Vagina (tissue), 2 donors: ENCODE data around the gene TBL1X.

Experiments
- POLR2AphosphoS5 ChIP-seq, 2 donors: sonication (generic); formaldehyde crosslinking; IDR thresholded peaks; one replicate each; pipeline ENCODE4 v1.9.0; 2017; ENCODE audit warnings: antibody characterized with exemption in 2 of 2, mild to moderate bottlenecking in 2 of 2, low read depth in 1 of 2; ENCODE audit not compliant: insufficient read depth in 1 of 2
- TF ChIP-seq, protein P1 (sequence below), 3 experiments: fragments of 450-650 bp in 2 of 3; fragments of 200-600 bp in 1 of 3; sonication (generic) in 1 of 3; IDR thresholded peaks; one replicate each; pipeline ENCODE4 v1.5.1; 2017 to 2019; ENCODE audit warnings: antibody characterized with exemption in 3 of 3, mild to moderate bottlenecking in 2 of 3, moderate library complexity in 2 of 3

DNA sequence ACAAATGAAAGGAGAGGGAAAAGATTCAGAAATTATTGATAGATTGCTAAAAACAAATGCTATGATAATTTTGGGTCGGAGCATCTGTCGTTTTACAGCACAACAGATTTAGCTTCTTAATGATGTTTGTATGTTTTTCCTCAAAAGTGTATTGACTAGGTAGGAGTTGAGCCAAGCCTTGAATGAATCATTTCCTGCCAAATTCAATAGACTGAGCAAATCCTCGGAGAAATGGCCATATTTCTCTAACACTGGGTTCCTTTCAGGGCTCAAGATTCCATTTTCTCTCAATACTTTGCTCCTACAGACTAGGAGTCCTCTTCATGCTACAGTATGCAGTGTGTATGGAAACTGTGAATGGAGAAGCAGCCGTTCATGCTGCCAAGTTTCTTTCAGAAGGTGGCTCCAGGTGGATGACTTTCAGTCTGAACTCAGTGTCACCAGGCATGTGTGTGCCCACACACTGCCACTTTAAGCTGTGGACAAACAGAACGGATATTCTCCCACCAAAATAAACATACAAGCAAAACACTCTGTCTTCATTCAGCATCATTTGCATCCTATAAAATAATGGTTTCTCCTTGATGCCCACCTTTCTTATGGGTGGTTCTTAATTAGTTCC lies 146.0 kb downstream of the TBL1X start:
- no peak for TF ChIP-seq POLR2AphosphoS5 (IDR thresholded peaks at IDR 0.05; ENCODE audit: insufficient read depth in 1 of 2, low read depth in 1 of 2)
- TF ChIP-seq, protein P1, sequence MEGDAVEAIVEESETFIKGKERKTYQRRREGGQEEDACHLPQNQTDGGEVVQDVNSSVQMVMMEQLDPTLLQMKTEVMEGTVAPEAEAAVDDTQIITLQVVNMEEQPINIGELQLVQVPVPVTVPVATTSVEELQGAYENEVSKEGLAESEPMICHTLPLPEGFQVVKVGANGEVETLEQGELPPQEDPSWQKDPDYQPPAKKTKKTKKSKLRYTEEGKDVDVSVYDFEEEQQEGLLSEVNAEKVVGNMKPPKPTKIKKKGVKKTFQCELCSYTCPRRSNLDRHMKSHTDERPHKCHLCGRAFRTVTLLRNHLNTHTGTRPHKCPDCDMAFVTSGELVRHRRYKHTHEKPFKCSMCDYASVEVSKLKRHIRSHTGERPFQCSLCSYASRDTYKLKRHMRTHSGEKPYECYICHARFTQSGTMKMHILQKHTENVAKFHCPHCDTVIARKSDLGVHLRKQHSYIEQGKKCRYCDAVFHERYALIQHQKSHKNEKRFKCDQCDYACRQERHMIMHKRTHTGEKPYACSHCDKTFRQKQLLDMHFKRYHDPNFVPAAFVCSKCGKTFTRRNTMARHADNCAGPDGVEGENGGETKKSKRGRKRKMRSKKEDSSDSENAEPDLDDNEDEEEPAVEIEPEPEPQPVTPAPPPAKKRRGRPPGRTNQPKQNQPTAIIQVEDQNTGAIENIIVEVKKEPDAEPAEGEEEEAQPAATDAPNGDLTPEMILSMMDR (IDR thresholded peaks at IDR 0.05), result no peak
